ENCODE measurements around the gene TMEM52B. TPM values are rescaled to one million over a fixed set of nuclear protein-coding genes. Genes with fewer than 3 reads are reported as not detected.

Gene TMEM52B
- total RNA-seq, 1 experiment from 2014 or later: not detected

DNA sequence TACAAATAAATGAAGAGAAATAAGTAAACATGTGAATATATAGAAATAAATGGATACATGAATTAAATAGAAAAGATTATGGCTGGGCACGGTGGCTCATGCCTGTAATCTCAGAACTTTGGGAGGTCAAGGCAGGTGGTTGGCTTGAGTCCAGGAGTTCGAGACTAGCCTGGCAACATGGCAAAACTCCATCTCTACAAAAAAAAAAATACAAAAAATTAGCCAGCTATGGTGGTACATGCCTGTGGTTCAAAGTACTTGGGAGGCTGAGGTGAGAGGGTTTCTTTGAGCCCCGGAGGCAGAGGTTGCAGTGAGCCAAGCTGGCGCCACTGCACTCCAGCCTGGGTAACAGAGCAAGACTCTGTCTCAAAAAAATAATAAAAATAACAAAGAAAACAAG is 43.7 kb upstream of the TMEM52B start:
- Mint-ChIP-seq H3K9me3 (ENCODE audit: low read depth, unreplicated experiment) (no peaks in the 10 kb centered on the region), H3K27me3 (ENCODE audit: unreplicated experiment) (no peaks in the 10 kb centered on the region), H3K27ac (ENCODE audit: unreplicated experiment) (no peak overlapping the region), H3K4me3 (ENCODE audit: low read depth, unreplicated experiment) (no peak overlapping the region), H3K4me1 (ENCODE audit: low read depth, unreplicated experiment) (no peaks in the 10 kb centered on the region), H3K36me3 (ENCODE audit: insufficient read depth, unreplicated experiment) (no peaks in the 10 kb centered on the region)
- BruUV-seq (replicated peaks): no TSS peak
- intact Hi-C loops (cut with micrococcal nuclease; ENCODE audit: unreplicated experiment): no loop called here
- CTCF ChIA-PET: interaction anchor here (0.6 kb wide), 1 partner anchor 310 kb away, joined by 3 read pairs; no protein-coding TSS in a partner anchor
- no peak for DNase-seq
- TF ChIP-seq, protein P1, sequence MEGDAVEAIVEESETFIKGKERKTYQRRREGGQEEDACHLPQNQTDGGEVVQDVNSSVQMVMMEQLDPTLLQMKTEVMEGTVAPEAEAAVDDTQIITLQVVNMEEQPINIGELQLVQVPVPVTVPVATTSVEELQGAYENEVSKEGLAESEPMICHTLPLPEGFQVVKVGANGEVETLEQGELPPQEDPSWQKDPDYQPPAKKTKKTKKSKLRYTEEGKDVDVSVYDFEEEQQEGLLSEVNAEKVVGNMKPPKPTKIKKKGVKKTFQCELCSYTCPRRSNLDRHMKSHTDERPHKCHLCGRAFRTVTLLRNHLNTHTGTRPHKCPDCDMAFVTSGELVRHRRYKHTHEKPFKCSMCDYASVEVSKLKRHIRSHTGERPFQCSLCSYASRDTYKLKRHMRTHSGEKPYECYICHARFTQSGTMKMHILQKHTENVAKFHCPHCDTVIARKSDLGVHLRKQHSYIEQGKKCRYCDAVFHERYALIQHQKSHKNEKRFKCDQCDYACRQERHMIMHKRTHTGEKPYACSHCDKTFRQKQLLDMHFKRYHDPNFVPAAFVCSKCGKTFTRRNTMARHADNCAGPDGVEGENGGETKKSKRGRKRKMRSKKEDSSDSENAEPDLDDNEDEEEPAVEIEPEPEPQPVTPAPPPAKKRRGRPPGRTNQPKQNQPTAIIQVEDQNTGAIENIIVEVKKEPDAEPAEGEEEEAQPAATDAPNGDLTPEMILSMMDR (IDR thresholded peaks at IDR 0.05; ENCODE audit: unreplicated experiment): no peak

- CTCF ChIA-PET: no interaction called here
- intact Hi-C loops (cut with micrococcal nuclease; ENCODE audit: unreplicated experiment): no loop called here
- H3K36me3 Mint-ChIP-seq (ENCODE audit: insufficient read depth, unreplicated experiment): no peaks in the 10 kb centered on the region
- no peak for DNase-seq
- H3K4me1 Mint-ChIP-seq (ENCODE audit: low read depth, unreplicated experiment): no peaks in the 10 kb centered on the region
- no TSS peak for BruUV-seq (replicated peaks)
- H3K9me3 Mint-ChIP-seq (ENCODE audit: low read depth, unreplicated experiment): no peaks in the 10 kb centered on the region
- H3K4me3 Mint-ChIP-seq (ENCODE audit: low read depth, unreplicated experiment): no peak overlapping the region
- H3K27me3 Mint-ChIP-seq (ENCODE audit: unreplicated experiment): no peaks in the 10 kb centered on the region
- TF ChIP-seq, protein P1 (IDR thresholded peaks at IDR 0.05; ENCODE audit: unreplicated experiment): no peak
- H3K27ac Mint-ChIP-seq (ENCODE audit: unreplicated experiment): no peak overlapping the region
These were observed 42.1 kb upstream of the TMEM52B start for GRCh38 chr12:10136637-10137205.

DNA sequence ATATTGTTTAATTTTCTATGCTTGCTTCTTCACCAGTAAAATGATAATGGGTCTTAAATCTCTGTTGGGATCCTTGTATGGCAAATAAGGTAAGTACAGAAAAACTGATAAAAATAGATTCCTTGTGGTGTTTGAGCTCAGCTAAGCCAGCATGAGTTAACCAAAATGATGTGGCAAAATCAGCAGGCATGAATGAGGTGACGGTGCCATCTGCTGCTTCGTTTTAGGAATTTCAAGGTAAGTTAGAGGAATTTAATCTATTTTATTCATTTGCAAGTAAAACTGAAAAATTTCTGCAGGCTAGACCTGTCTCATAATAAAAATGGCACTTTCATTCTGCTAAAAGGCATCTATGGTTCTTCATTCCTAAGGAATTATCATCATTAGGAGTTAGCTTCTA is 38.8 kb upstream of the TMEM52B start:
- BruUV-seq (replicated peaks): no TSS peak
- TF ChIP-seq, protein P1 (IDR thresholded peaks at IDR 0.05; ENCODE audit: unreplicated experiment): peak; percentile 40
- CTCF ChIA-PET: interaction anchor here (0.6 to 2.3 kb wide), 6 partner anchors 15 to 392 kb away, joined by 3 to 13 read pairs (median 4); partner anchors contain the start of gene CLEC12B
- H3K27ac Mint-ChIP-seq (ENCODE audit: unreplicated experiment): no peak overlapping the region
- no peaks in the 10 kb centered on the region for H3K4me1 Mint-ChIP-seq (ENCODE audit: low read depth, unreplicated experiment)
- intact Hi-C loops (cut with micrococcal nuclease; ENCODE audit: unreplicated experiment): loop anchor here (1.0 to 5.0 kb wide), 4 partner anchors 106 to 390 kb away; partner anchors contain the start of gene CLEC12B
- H3K27me3 Mint-ChIP-seq (ENCODE audit: unreplicated experiment): no peaks in the 10 kb centered on the region
- DNase-seq: peak; percentile 54
- no peak overlapping the region for H3K4me3 Mint-ChIP-seq (ENCODE audit: low read depth, unreplicated experiment)
- no peaks in the 10 kb centered on the region for H3K36me3 Mint-ChIP-seq (ENCODE audit: insufficient read depth, unreplicated experiment)
- no peaks in the 10 kb centered on the region for H3K9me3 Mint-ChIP-seq (ENCODE audit: low read depth, unreplicated experiment)

DNA sequence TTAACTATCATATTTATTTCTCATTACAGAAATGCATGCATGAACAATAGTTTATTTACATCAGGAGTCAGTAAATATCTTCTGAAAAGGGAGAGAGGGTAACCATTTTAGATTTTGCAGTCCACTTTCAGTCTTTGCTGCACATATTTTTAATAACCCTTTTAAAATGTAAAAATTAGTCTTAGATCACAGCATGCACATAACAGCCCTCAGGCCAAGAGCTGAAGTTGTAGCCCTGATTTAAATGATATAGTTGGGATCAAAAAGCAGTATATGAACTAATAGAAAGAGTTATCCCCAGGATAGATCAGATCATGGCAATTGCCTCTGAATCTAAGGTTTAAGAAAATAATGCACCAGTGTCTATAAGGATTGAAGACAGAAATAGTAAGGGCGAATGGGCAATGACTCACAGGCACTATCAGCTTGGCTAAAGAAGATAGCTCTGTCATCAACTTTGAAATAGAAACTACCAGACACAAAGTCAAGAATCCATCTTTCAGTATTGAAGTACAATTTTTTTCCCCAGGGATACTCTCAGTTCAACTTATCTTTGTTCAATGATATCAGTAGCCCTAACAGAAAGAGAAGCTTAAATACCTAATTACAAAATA is 35.7 kb upstream of the TMEM52B start:
- no peak overlapping the region for H3K4me3 Mint-ChIP-seq (ENCODE audit: low read depth, unreplicated experiment)

More for the DNA sequence above, 35.7 kb upstream of the TMEM52B start:
- no peaks in the 10 kb centered on the region for H3K4me1 Mint-ChIP-seq (ENCODE audit: low read depth, unreplicated experiment)
- H3K36me3 Mint-ChIP-seq (ENCODE audit: insufficient read depth, unreplicated experiment): no peaks in the 10 kb centered on the region
- CTCF ChIA-PET: interaction anchor here (0.7 to 1.4 kb wide), 2 partner anchors 10 to 416 kb away, joined by 3 to 4 read pairs; no protein-coding TSS in a partner anchor
- H3K27ac Mint-ChIP-seq (ENCODE audit: unreplicated experiment): no peak overlapping the region
- H3K9me3 Mint-ChIP-seq (ENCODE audit: low read depth, unreplicated experiment): no peaks in the 10 kb centered on the region
- intact Hi-C loops (cut with micrococcal nuclease; ENCODE audit: unreplicated experiment): loop anchor here (5.0 kb wide), 1 partner anchor 131 kb away; the partner anchor contains the start of gene CLEC12B
- H3K27me3 Mint-ChIP-seq (ENCODE audit: unreplicated experiment): no peaks in the 10 kb centered on the region
- DNase-seq: no peak
- no TSS peak for BruUV-seq (replicated peaks)
- TF ChIP-seq, protein P1 (IDR thresholded peaks at IDR 0.05; ENCODE audit: unreplicated experiment): no peak
